ENCODE measurements around the gene MSI2.

MSI2 gene

GRCh38 chr17:57275071-57275764 lies 18.9 kb downstream of the MSI2 start:
- no peak for DNase-seq (ENCODE audit: low read depth)
- no peak overlapping the region for H3K4me3 ChIP-seq (ENCODE audit: low read depth, low read length)
- TF ChIP-seq, protein P1, sequence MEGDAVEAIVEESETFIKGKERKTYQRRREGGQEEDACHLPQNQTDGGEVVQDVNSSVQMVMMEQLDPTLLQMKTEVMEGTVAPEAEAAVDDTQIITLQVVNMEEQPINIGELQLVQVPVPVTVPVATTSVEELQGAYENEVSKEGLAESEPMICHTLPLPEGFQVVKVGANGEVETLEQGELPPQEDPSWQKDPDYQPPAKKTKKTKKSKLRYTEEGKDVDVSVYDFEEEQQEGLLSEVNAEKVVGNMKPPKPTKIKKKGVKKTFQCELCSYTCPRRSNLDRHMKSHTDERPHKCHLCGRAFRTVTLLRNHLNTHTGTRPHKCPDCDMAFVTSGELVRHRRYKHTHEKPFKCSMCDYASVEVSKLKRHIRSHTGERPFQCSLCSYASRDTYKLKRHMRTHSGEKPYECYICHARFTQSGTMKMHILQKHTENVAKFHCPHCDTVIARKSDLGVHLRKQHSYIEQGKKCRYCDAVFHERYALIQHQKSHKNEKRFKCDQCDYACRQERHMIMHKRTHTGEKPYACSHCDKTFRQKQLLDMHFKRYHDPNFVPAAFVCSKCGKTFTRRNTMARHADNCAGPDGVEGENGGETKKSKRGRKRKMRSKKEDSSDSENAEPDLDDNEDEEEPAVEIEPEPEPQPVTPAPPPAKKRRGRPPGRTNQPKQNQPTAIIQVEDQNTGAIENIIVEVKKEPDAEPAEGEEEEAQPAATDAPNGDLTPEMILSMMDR (IDR thresholded peaks at IDR 0.05; ENCODE audit: control insufficient read depth, extremely low read depth, insufficient read depth) = no peak

GRCh38 chr17:57276621-57277020 lies 20.3 kb downstream of the MSI2 start:
- no peak for DNase-seq (ENCODE audit: low read depth)
- TF ChIP-seq, protein P1 (IDR thresholded peaks at IDR 0.05; ENCODE audit: control insufficient read depth, extremely low read depth, insufficient read depth) = no peak

DNA sequence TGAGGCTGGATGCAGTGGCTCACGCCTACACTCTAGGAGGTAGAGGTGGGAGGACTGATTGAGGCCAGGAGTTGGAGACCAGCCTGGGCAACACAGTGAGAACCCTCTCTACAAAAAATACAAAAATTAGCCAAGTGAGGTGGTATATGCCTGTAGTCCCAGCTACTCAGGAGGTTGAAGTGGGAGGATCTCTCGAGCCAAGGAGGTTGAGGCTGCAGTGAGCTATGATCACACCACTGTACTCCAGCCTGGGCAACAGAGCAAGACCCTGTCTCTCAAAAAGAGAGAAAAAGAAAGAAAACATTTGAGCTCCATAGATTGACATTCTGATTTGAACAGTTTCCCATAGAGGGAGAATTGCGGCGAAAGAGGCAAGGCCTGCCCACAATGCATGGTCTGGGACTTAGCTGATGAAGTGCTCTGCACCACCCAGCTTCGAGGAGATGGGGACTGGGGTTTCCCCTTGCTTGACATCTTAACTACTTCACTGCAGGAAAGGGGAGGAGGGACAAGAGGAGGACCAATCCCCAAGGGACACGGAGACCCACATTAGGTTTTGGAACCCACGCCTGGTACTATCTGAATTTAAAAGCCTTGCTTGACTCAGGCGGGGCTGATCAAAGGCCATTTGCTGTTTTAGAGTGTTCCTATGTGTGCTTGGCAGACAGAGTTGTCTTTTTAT lies 21.7 kb downstream of the MSI2 start:
- no peak overlapping the region for H3K4me3 ChIP-seq (ENCODE audit: low read depth, low read length)
- TF ChIP-seq, protein P1 (IDR thresholded peaks at IDR 0.05; ENCODE audit: control insufficient read depth, extremely low read depth, insufficient read depth) = no peak
- DNase-seq (ENCODE audit: low read depth) = no peak

More at GRCh38 chr17:57276621-57277020, 20.3 kb downstream of the MSI2 start:
- no peak overlapping the region for H3K4me3 ChIP-seq (ENCODE audit: low read depth, low read length)

DNA sequence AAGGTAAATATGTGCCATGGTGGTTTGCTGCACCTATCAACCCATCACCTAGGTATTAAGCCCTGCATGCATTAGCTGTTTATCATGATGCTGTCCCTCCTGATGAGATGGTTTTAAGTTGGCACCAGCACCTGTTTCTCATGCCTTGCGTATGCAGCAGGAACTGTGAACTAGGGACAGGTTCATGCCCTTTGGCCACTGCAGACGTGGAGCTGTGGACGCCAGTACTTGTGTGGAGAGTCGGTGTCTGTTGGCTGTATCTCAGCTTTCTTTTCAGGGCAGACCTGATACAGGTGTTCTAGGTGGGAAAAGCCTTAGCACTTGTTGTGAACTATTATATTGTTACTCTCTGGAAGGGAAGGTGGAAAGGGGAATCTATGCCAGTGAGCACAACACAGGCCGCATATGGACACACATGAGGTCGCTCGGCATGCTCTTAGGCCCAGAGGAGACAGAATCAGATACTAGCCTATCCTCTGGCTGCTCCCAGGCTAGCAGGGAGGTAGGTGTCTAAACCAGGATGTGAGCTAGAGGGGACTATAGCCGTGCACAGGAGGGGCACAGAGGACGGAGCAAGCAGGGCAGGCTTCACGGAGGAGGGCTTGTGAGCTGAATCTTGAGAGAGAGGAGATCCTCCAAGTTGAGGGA lies 22.5 kb downstream of the MSI2 start:
- no peak for DNase-seq (ENCODE audit: low read depth)
- TF ChIP-seq, protein P1 (IDR thresholded peaks at IDR 0.05; ENCODE audit: control insufficient read depth, extremely low read depth, insufficient read depth) = no peak
- H3K4me3 ChIP-seq (ENCODE audit: low read depth, low read length) = no peak overlapping the region

DNA sequence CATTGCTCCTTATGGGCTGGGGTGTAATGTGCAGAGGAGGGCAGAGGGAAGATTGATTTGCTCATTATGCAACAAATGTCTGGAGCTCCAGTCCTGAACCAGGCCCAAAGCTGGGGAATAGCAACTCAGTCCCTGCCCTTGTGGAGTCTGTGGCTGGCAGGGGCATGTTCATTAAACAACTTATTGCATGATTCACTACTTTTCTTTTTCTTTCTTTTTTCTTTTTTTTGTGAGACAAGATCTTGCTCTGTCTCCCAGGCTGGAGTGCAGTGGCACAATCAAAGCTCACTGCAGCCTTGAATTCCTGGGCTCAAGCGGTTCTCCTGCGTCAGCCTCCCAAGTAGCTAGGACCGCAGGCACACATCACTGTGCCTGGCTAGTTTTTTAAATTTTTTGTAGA lies 23.1 kb downstream of the MSI2 start:
- DNase-seq (ENCODE audit: low read depth) = no peak
- no peak overlapping the region for H3K4me3 ChIP-seq (ENCODE audit: low read depth, low read length)
- TF ChIP-seq, protein P1 (IDR thresholded peaks at IDR 0.05; ENCODE audit: control insufficient read depth, extremely low read depth, insufficient read depth) = no peak

- H3K4me3 ChIP-seq (ENCODE audit: low read depth, low read length) = no peak overlapping the region
- TF ChIP-seq, protein P1 (IDR thresholded peaks at IDR 0.05; ENCODE audit: control insufficient read depth, extremely low read depth, insufficient read depth) = no peak
- no peak for DNase-seq (ENCODE audit: low read depth)
Observed at GRCh38 chr17:57281887-57282286, 25.6 kb downstream of the MSI2 start.

Data from LNCaP clone FGC (cell line).